HG03460 (cell line): ENCODE measurements around the gene TRIM62.

Experiments
- ATAC-seq: cut with Tn5 transposase; IDR thresholded peaks from one replicate; pipeline ENCODE4 v1.9.1; 2021; ENCODE audit not compliant: unreplicated experiment

The TRIM62 gene

GRCh38 chr1:33180911-33181890 lies 642 bp downstream of the TRIM62 start:
- ATAC-seq = peak; percentile 77

- peak; percentile 4 for ATAC-seq
Measured at GRCh38 chr1:33180226-33180910, 1.5 kb downstream of the TRIM62 start.

- no peak for ATAC-seq
Measured at GRCh38 chr1:33178836-33179439, 2.9 kb downstream of the TRIM62 start.

DNA sequence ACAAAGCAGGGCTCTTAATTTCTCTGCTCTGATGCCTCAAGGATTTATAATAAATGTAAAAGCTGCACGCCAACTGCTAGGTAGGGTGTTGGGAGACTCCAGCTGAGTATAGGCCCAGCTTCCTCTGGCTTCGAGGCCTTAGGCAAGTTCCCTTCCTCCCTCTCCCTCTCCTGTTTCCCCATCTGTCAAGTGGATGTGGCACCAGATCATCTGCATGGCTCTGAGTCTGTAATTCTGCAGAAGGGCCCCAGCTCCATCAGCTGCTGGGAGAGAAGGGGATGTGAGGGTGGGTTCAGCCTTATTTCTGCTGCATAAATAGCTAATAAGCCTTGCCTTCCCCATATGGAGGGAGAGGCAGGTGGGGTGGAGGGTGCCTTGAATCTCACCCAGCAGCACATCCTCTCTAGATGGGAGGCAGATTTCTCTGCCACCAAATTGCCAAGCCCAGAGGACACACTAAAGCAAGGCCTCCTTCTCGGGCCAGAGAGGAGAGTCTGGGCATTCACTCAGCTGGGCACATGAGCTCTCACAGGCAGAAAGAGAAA lies 3.8 kb downstream of the TRIM62 start:
- no peak for ATAC-seq

- ATAC-seq = no peak
Measured at GRCh38 chr1:33176887-33177286, 5.0 kb downstream of the TRIM62 start.

- no peak for ATAC-seq
Measured at GRCh38 chr1:33176362-33176850, 5.4 kb downstream of the TRIM62 start.

DNA sequence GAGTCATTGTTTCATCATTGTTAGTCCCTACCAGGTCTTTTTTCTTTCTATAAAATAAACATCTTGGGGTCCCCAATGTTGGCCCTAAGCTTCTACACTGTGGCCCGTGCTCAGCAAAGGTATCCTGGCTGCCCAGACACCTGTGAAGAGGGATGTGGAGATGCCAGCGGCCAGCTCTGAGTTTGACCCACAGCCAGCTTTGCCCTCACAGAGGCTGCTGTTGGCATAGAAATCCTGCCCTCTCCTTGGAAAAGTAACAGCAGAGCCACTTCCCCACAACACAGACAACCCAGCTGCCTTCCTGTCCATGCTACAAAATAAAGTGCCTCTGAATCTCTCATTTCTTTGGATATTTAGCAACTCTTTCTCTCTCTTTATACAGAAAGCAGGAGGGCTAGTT lies 6.0 kb downstream of the TRIM62 start:
- ATAC-seq = no peak

DNA sequence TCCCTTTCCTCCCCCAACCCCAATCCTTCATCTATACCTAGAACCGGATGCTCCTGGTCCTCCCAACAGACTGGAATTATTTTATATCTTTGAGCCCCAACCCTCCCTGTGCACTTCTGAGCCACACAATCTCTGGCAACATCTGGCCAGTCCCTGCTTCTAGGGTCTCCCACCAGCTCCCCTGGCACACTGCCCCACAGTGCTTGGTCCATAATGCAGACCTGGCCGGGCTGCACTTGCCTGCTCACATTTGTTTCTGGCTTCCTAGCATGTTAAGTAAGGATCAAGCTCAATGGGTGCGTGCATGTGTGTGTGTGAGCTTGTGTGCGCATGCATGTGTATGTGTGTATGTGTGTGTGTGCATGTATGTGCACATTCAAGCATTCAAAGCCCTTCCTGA lies 8.8 kb downstream of the TRIM62 start:
- no peak for ATAC-seq

GRCh38 chr1:33171977-33172813 lies 9.6 kb downstream of the TRIM62 start:
- no peak for ATAC-seq

GRCh38 chr1:33170351-33171274 lies 11.2 kb downstream of the TRIM62 start:
- ATAC-seq = no peak

DNA sequence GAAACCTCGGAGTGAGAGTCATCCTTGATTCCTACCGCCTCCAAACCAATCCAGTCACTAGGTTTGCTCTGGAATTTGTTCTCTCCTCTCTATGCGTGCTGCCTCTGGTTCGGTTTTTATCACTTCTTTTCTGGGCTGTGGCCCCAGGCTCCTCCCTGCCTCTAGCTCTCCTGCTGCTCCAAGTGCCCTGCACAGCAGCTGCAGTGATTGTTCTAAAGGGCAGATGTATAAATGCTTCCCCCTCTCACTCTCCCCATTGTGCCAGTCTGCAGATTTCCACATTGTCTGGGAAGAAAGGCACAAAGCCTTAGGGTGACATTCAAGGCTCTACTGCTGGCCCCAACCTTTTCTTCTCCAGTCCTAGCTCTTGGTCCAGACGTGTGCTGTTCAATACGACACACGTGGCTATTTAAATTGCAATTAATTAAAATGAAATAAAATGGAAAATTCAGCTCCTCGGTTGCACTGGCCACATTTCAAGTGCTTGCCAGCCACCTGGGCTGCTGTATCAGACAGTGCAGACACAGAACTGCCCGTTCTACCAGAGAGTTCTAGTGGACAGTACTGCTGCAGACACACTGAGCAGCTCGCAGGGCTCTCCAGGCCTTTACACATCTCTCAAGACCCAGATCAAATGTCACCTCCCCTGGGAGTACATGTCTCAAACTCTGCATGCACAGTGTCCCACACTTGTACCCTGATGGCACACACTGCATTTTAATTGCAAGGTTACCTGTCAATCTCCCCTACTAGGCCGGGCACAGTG lies 12.4 kb downstream of the TRIM62 start:
- ATAC-seq = no peak

- no peak for ATAC-seq
Measured at GRCh38 chr1:33168556-33169289, 13.1 kb downstream of the TRIM62 start.

- ATAC-seq = no peak
Measured at GRCh38 chr1:33167650-33168447, 14.0 kb downstream of the TRIM62 start.

GRCh38 chr1:33165809-33166208 lies 16.0 kb downstream of the TRIM62 start:
- no peak for ATAC-seq

DNA sequence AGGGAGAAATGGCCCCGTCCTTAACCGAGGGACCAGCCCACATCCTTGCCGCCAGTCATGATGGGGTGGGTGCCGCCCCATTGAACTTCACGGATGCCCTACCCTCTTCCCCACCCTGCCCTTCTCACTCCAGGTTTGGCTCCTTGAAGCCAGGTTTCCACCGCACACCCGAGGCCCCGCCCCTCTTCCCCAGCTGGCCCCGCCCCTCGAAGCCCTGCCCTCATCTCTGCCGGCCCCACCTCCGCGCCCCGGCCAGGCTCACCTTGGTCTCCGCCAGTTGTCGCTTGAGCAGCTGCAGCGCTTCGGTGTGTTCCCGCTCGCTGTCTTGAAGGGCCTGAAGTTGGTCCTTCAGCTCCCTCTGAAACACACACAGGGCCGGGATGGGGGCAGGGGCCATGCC lies 16.6 kb downstream of the TRIM62 start:
- no peak for ATAC-seq

GRCh38 chr1:33163621-33164519 lies 18.0 kb downstream of the TRIM62 start:
- ATAC-seq = no peak
